IMR-90 (cell line): ENCODE data around the gene FGD3. TPM values are rescaled to one million over a fixed set of nuclear protein-coding genes. Genes with fewer than 3 reads are reported as not detected.

Experiments
- ATAC-seq: fragments of 200-7000 bp; cut with Tn5 transposase; 2 replicates; pipeline ENCODE4 v1.9.1; 2020; ENCODE audit warnings: low read depth, mild to moderate bottlenecking, moderate library complexity
- BruUV-seq: library from RNA; stranded (reverse); fragments of 400-500 nt; replicated peaks from 2 replicates; lab custom pipeline; 2021; lab: Mats Ljungman, UMichigan
- CTCF ChIA-PET: fragments of 300-600 bp; formaldehyde crosslinking; extraction: SDS; loops from one replicate; lab custom pipeline; 2021; ENCODE audit warnings: antibody characterized with exemption; lab: Yijun Ruan, JAX
- POLR2A ChIA-PET: fragments of 300-600 bp; sonication (Branson Sonifier 250); formaldehyde crosslinking; loops from one replicate; lab custom pipeline; 2022; ENCODE audit warnings: antibody characterized with exemption; ENCODE audit not compliant: unreplicated experiment; lab: Charles Lee
- DNase-seq: peaks from one replicate; pipeline ENCODE4 v3.0.0; 2013
- H2AFZ ChIP-seq: replicated peaks from 2 replicates; pipeline ENCODE3; 2013; ENCODE audit warnings: low read length, mild to moderate bottlenecking; ENCODE audit not compliant: poor library complexity
- H2AK5ac ChIP-seq: 2 replicates; pipeline ENCODE4 v1.6.1; 2013; ENCODE audit warnings: low read depth, low read length, inconsistent platforms
- H2AK9ac ChIP-seq: replicated peaks from 2 replicates; pipeline ENCODE3; 2013; ENCODE audit warnings: mild to moderate bottlenecking, low read depth, low read length, moderate library complexity; ENCODE audit not compliant: poor library complexity
- H2BK120ac ChIP-seq: 2 replicates; pipeline ENCODE4 v1.6.1; 2013; ENCODE audit warnings: low read depth, low read length, inconsistent platforms
- H2BK15ac ChIP-seq: 3 replicates; pipeline ENCODE4 v1.6.1; 2013; ENCODE audit warnings: low read depth, low read length, inconsistent platforms
- H2BK20ac ChIP-seq: 2 replicates; pipeline ENCODE4 v1.6.1; 2013; ENCODE audit warnings: low read depth, mild to moderate bottlenecking, inconsistent platforms, low read length, moderate library complexity
- H2BK5ac ChIP-seq: 2 replicates; pipeline ENCODE4 v1.6.1; 2013; ENCODE audit warnings: mild to moderate bottlenecking, low read depth, low read length, inconsistent platforms; ENCODE audit not compliant: poor library complexity, severe bottlenecking
- H3K14ac ChIP-seq: replicated peaks from 2 replicates; pipeline ENCODE4 v1.6.1; 2013; ENCODE audit warnings: low read depth, low read length, inconsistent platforms
- H3K18ac ChIP-seq: 2 replicates; pipeline ENCODE4 v1.6.1; 2013; ENCODE audit warnings: low read depth, low read length, control low read depth
- H3K23ac ChIP-seq: 2 replicates; pipeline ENCODE4 v1.6.1; 2013; ENCODE audit warnings: low read depth, low read length, inconsistent platforms
- H3K27ac ChIP-seq: 2 replicates; pipeline ENCODE4 v1.5.1; 2013; ENCODE audit warnings: mild to moderate bottlenecking, control low read depth, low read length; ENCODE audit not compliant: insufficient read depth
- H3K27me3 ChIP-seq: 2 replicates; pipeline ENCODE4 v1.6.1; 2013; ENCODE audit warnings: low read length; ENCODE audit not compliant: control insufficient read depth, insufficient read depth
- H3K36me3 ChIP-seq: 2 replicates; pipeline ENCODE4 v1.6.1; 2013; ENCODE audit warnings: low read length, mixed read lengths; ENCODE audit not compliant: control insufficient read depth, insufficient read depth
- H3K4ac ChIP-seq: 2 replicates; pipeline ENCODE4 v1.6.1; 2013; ENCODE audit warnings: low read depth, low read length, inconsistent platforms
- H3K4me1 ChIP-seq: 2 replicates; pipeline ENCODE4 v1.6.1; 2013; ENCODE audit warnings: low read length, mixed read lengths; ENCODE audit not compliant: control insufficient read depth, insufficient read depth
- H3K4me2 ChIP-seq: 2 replicates; pipeline ENCODE4 v1.6.1; 2013; ENCODE audit warnings: low read depth, mild to moderate bottlenecking, control low read depth, low read length, moderate library complexity
- H3K4me3 ChIP-seq: 2 replicates; pipeline ENCODE4 v1.5.1; 2013; ENCODE audit warnings: low read depth, mild to moderate bottlenecking, control low read depth, low read length, moderate library complexity; ENCODE audit not compliant: insufficient read depth
- H3K56ac ChIP-seq: 2 replicates; pipeline ENCODE4 v1.6.1; 2013; ENCODE audit warnings: low read length, inconsistent platforms; ENCODE audit not compliant: insufficient read depth; ENCODE audit errors: extremely low read depth
- H3K79me1 ChIP-seq, 2 experiments: 2 replicates each; pipeline ENCODE4 v1.6.1; 2013; ENCODE audit warnings: low read length in 2 of 2, inconsistent platforms in 1 of 2, low read depth in 1 of 2
- H3K9ac ChIP-seq: 2 replicates; pipeline ENCODE4 v1.6.1; 2013; ENCODE audit warnings: low read depth, low read length, control low read depth
- H3K9me1 ChIP-seq: 2 replicates; pipeline ENCODE4 v1.6.1; 2013; ENCODE audit warnings: low read length, inconsistent platforms; ENCODE audit not compliant: insufficient read depth
- H3K9me3 ChIP-seq: 2 replicates; pipeline ENCODE4 v1.6.1; 2013; ENCODE audit warnings: low read length; ENCODE audit not compliant: control insufficient read depth, insufficient read depth
- H4K20me1 ChIP-seq: 2 replicates; pipeline ENCODE4 v1.6.1; 2013; ENCODE audit warnings: low read length, inconsistent platforms; ENCODE audit not compliant: insufficient read depth
- H4K5ac ChIP-seq: 2 replicates; pipeline ENCODE4 v1.6.1; 2013; ENCODE audit warnings: mild to moderate bottlenecking, low read depth, low read length, control low read depth
- H4K8ac ChIP-seq, 2 experiments: 2 replicates each; pipeline ENCODE4 v1.6.1; 2013; ENCODE audit warnings: low read depth in 2 of 2, low read length in 2 of 2, control low read depth in 1 of 2, inconsistent platforms in 1 of 2
- H4K91ac ChIP-seq: 2 replicates; pipeline ENCODE4 v1.6.1; 2013; ENCODE audit warnings: low read depth, low read length, inconsistent platforms; ENCODE audit not compliant: insufficient read depth
- BHLHE40 ChIP-seq: fragments of 150-350 bp; IDR thresholded peaks from 2 replicates; pipeline ENCODE4 v1.6.1; 2016; ENCODE audit warnings: mild to moderate bottlenecking, low read depth, low read length
- CEBPB ChIP-seq: IDR thresholded peaks from 2 replicates; pipeline ENCODE4 v1.6.1; 2012; ENCODE audit warnings: low read depth, low read length, improper control_type of control experiment
- CHD1 ChIP-seq: IDR thresholded peaks from 2 replicates; pipeline ENCODE4 v1.6.1; 2012; ENCODE audit warnings: low read depth, low read length, improper control_type of control experiment
- CTCF ChIP-seq: conservative IDR thresholded peaks from 2 replicates; pipeline ENCODE4 v1.5.1; 2012; ENCODE audit warnings: mild to moderate bottlenecking, low read depth, low read length, improper control_type of control experiment
- FOS ChIP-seq: fragments of 150-350 bp; IDR thresholded peaks from 2 replicates; pipeline ENCODE4 v1.6.1; 2016; ENCODE audit warnings: low read depth, low read length
- MAFK ChIP-seq: IDR thresholded peaks from 2 replicates; pipeline ENCODE4 v1.6.1; 2012; ENCODE audit warnings: low read depth, low read length, improper control_type of control experiment
- MAZ ChIP-seq: IDR thresholded peaks from 2 replicates; pipeline ENCODE4 v1.6.1; 2012; ENCODE audit warnings: low read depth, mild to moderate bottlenecking, low read length, improper control_type of control experiment, moderate library complexity, borderline replicate concordance
- MXI1 ChIP-seq: IDR thresholded peaks from 2 replicates; pipeline ENCODE4 v1.6.1; 2012; ENCODE audit warnings: low read depth, mild to moderate bottlenecking, low read length, moderate library complexity, borderline replicate concordance
- NFE2L2 ChIP-seq: fragments of 150-350 bp; IDR thresholded peaks from 2 replicates; pipeline ENCODE4 v1.6.1; 2016; ENCODE audit warnings: low read depth, mild to moderate bottlenecking, low read length
- POLR2A ChIP-seq: IDR thresholded peaks from 2 replicates; pipeline ENCODE4 v1.6.1; 2012; ENCODE audit warnings: mild to moderate bottlenecking, low read depth, low read length
- RAD21 ChIP-seq: IDR thresholded peaks from 2 replicates; pipeline ENCODE4 v1.6.1; 2012; ENCODE audit warnings: low read length, improper control_type of control experiment
- RCOR1 ChIP-seq: IDR thresholded peaks from 2 replicates; pipeline ENCODE4 v1.6.1; 2012; ENCODE audit warnings: mild to moderate bottlenecking, low read length, improper control_type of control experiment; ENCODE audit not compliant: insufficient replicate concordance
- RFX5 ChIP-seq: IDR thresholded peaks from 2 replicates; pipeline ENCODE4 v1.8.0; 2012; ENCODE audit warnings: low read depth, mild to moderate bottlenecking, low read length, moderate library complexity
- SMC3 ChIP-seq: fragments of 150-350 bp; IDR thresholded peaks from 2 replicates; pipeline ENCODE4 v1.6.1; 2016; ENCODE audit warnings: low read depth, mild to moderate bottlenecking, antibody characterized with exemption, low read length, moderate library complexity
- WGBS, 2 experiments: methylation state at CpG; one replicate each; pipeline versions ENCODE4 v1.1.5 to v1.1.7; 2013; ENCODE audit warnings: missing lambda C conversion rate in 2 of 2; ENCODE audit not compliant: insufficient read length in 1 of 2; ENCODE audit errors: extremely low coverage in 2 of 2; 5-methylcytosine and 5-hydroxymethylcytosine counted together
- dilution Hi-C: fragments of 300-500 bp; cut with HindIII; formaldehyde crosslinking; loops from one replicate; pipeline ENCODE4 v1.14.3; 2018; ENCODE audit warnings: low sequenced_read_pairs; ENCODE audit not compliant: unreplicated experiment
- in situ Hi-C: fragments of 300-500 bp; cut with MboI; formaldehyde crosslinking; loops from 3 replicates; pipeline ENCODE4 v1.14.3; 2019; ENCODE audit warnings: low sequenced_read_pairs, inconsistent platforms, mixed read lengths
- intact Hi-C: fragments of 100-400 bp; cut with micrococcal nuclease; formaldehyde crosslinking; loops from 2 replicates; pipeline ENCODE4 v1.10.0; 2022
- polyA plus RNA-seq, 3 experiments: library from polyadenylated mRNA; depleted of rRNA; stranded (reverse); fragments of >200 nt; gene quantifications; 2 replicates each; pipeline ENCODE4 v1.2.3, GENCODE V29; 2012; ENCODE audit warnings: low replicate concordance in 1 of 3
- total RNA-seq: library from RNA; depleted of rRNA; stranded (reverse); fragments of >200 nt; gene quantifications from 2 replicates; pipeline ENCODE4 v1.2.3, GENCODE V29; 2012
- TF ChIP-seq, protein P1 (sequence below): fragments of 150-350 bp; IDR thresholded peaks from 2 replicates; pipeline ENCODE4 v1.6.1; 2016; ENCODE audit warnings: low read depth, mild to moderate bottlenecking, low read length, moderate library complexity, borderline replicate concordance
- TF ChIP-seq, protein P2 (sequence below): fragments of 150-350 bp; IDR thresholded peaks from 2 replicates; pipeline ENCODE4 v1.6.1; 2017; ENCODE audit warnings: mild to moderate bottlenecking, antibody characterized with exemption, low read length, low read depth

Gene FGD3
- total and polyA plus RNA-seq, 2 of the 4 experiments (the other 2 are of a cell fraction), result not detected

DNA sequence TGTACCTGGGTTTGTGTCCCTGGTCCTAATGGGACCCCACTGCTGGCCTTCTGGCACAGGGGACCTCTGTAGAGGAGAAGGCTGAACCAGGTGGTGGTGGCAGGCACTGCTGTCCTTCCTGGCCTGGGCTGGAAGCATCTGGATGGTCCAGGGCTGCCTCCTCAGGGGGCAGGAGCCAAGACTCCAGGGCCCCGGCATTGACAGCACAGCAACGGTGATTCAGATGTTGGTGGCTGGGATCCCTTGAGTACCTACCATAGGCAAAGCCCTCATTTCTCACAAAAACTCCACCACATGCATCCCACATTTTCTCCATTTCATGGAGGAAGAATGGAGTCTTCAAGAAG lies 15.0 kb downstream of the FGD3 start:
- Histone ChIP-seq H2AK9ac (no peak overlapping the region), H2BK5ac (no peak overlapping the region), H3K14ac (no peak overlapping the region), H4K20me1 (no peaks in the 10 kb centered on the region), H3K56ac (no peak overlapping the region), H3K79me1 (no peaks in the 10 kb centered on the region), H3K4me1 (no peaks in the 10 kb centered on the region), H3K9me3 (no peaks in the 10 kb centered on the region; the same call in 1 of the 2 replicates), H3K27me3 (peaks cover 4% of the 10 kb centered on the region; the same call in 1 of the 2 replicates), H4K91ac (no peak overlapping the region), H2BK120ac (no peak overlapping the region), H3K9me1 (no peaks in the 10 kb centered on the region), H3K4me3 (no peak overlapping the region), H2BK15ac (no peak overlapping the region), H2AK5ac (no peak overlapping the region), H3K4me2 (no peak overlapping the region), H3K36me3 (no peaks in the 10 kb centered on the region), H3K27ac (no peak overlapping the region), H4K5ac (no peak overlapping the region), H2AFZ (no peak overlapping the region), H3K4ac (no peak overlapping the region), H3K9ac (no peak overlapping the region), H4K8ac (no peak overlapping the region), H3K18ac (no peak overlapping the region), H2BK20ac (no peak overlapping the region), H3K23ac (no peak overlapping the region)
- DNase-seq, result no peak
- dilution Hi-C loops (no loop called here), in situ Hi-C loops (no loop called here), intact Hi-C loops (no loop called here)
- no TSS peak for BruUV-seq
- no CpG with 5 or more reads among the region's 2 CpGs for WGBS, 2 experiments
- CTCF ChIA-PET, result no interaction called here
- no peak for ATAC-seq
- POLR2A ChIA-PET, result no interaction called here
- TF ChIP-seq RFX5, result no peak
- no peak for TF ChIP-seq POLR2A
- no peak for TF ChIP-seq MAFK
- TF ChIP-seq CEBPB, result no peak
- no peak for TF ChIP-seq BHLHE40
- no peak for TF ChIP-seq CTCF
- no peak for TF ChIP-seq FOS
- TF ChIP-seq, protein P1, sequence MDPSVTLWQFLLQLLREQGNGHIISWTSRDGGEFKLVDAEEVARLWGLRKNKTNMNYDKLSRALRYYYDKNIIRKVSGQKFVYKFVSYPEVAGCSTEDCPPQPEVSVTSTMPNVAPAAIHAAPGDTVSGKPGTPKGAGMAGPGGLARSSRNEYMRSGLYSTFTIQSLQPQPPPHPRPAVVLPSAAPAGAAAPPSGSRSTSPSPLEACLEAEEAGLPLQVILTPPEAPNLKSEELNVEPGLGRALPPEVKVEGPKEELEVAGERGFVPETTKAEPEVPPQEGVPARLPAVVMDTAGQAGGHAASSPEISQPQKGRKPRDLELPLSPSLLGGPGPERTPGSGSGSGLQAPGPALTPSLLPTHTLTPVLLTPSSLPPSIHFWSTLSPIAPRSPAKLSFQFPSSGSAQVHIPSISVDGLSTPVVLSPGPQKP, result no peak
- TF ChIP-seq RAD21, result no peak
- no peak for TF ChIP-seq CHD1
- TF ChIP-seq MAZ, result no peak
- TF ChIP-seq, protein P2, sequence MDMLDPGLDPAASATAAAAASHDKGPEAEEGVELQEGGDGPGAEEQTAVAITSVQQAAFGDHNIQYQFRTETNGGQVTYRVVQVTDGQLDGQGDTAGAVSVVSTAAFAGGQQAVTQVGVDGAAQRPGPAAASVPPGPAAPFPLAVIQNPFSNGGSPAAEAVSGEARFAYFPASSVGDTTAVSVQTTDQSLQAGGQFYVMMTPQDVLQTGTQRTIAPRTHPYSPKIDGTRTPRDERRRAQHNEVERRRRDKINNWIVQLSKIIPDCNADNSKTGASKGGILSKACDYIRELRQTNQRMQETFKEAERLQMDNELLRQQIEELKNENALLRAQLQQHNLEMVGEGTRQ, result no peak
- TF ChIP-seq SMC3, result no peak
- no peak for TF ChIP-seq RCOR1
- TF ChIP-seq NFE2L2, result no peak
- no peak for TF ChIP-seq MXI1
